PC-3 (cell line): Measurements from ENCODE around the gene MAML2. TPM values are rescaled to one million over a fixed set of nuclear protein-coding genes. Genes with fewer than 3 reads are reported as not detected.

Experiments used
- ATAC-seq: fragments of 200-7000 bp; cut with Tn5 transposase; 2 replicates; pipeline ENCODE4 v1.9.1; 2020; ENCODE audit warnings: mild to moderate bottlenecking, moderate library complexity
- BruUV-seq: library from RNA; stranded (reverse); fragments of 400-500 nt; replicated peaks from 2 replicates; lab custom pipeline; 2021; lab: Mats Ljungman, UMichigan
- CTCF ChIA-PET: fragments of 300-600 bp; sonication (Branson Sonifier 250); formaldehyde crosslinking; loops from one replicate; lab custom pipeline; 2022; ENCODE audit warnings: antibody characterized with exemption; lab: Charles Lee
- POLR2A ChIA-PET: fragments of 300-600 bp; sonication (Branson Sonifier 250); formaldehyde crosslinking; loops from one replicate; lab custom pipeline; 2022; ENCODE audit warnings: antibody characterized with exemption; ENCODE audit not compliant: unreplicated experiment; lab: Charles Lee
- DNase-seq: peaks from one replicate; pipeline ENCODE4 v3.0.0-alpha.2; 2015
- H2AFZ ChIP-seq: fragments of 300-600 bp; sonication (generic); 2 replicates; pipeline ENCODE4 v1.6.0; 2016; ENCODE audit warnings: antibody characterized with exemption, low read length
- H3F3A ChIP-seq: fragments of 300-600 bp; sonication (generic); one replicate; pipeline ENCODE4 v1.6.0; 2017; ENCODE audit warnings: antibody characterized with exemption, low read length, control low read depth, mild to moderate bottlenecking; ENCODE audit not compliant: unreplicated experiment
- H3K27ac ChIP-seq: fragments of 300-600 bp; sonication (generic); 2 replicates; pipeline ENCODE4 v1.5.1; 2016; ENCODE audit warnings: mild to moderate bottlenecking, low read length
- H3K27me3 ChIP-seq: fragments of 300-600 bp; sonication (generic); 2 replicates; pipeline ENCODE4 v1.6.1; 2016; ENCODE audit warnings: low read length, mixed read lengths
- H3K36me3 ChIP-seq: fragments of 300-600 bp; sonication (generic); 2 replicates; pipeline ENCODE4 v1.6.1; 2016; ENCODE audit warnings: low read depth, mixed run types, low read length, mixed read lengths
- H3K4me1 ChIP-seq: fragments of 300-600 bp; sonication (generic); 2 replicates; pipeline ENCODE4 v1.5.1; 2016; ENCODE audit warnings: low read length; ENCODE audit not compliant: insufficient read depth
- H3K4me2 ChIP-seq: fragments of 300-600 bp; sonication (generic); 2 replicates; pipeline ENCODE4 v1.6.0; 2016; ENCODE audit warnings: low read length
- H3K4me3 ChIP-seq: fragments of 300-600 bp; sonication (generic); 2 replicates; pipeline ENCODE4 v1.5.1; 2016; ENCODE audit warnings: mild to moderate bottlenecking, low read length, mixed read lengths
- H3K79me2 ChIP-seq: fragments of 300-600 bp; sonication (generic); 2 replicates; pipeline ENCODE4 v1.6.1; 2017; ENCODE audit warnings: low read length, mixed read lengths
- H3K9ac ChIP-seq: fragments of 300-600 bp; sonication (generic); 2 replicates; pipeline ENCODE4 v1.6.0; 2016; ENCODE audit warnings: mild to moderate bottlenecking, low read length
- H3K9me2 ChIP-seq: fragments of 300-600 bp; sonication (generic); replicated peaks from 2 replicates; pipeline ENCODE4 v1.6.1; 2016; ENCODE audit warnings: mixed run types, low read length, mixed read lengths
- H3K9me3 ChIP-seq: fragments of 300-600 bp; sonication (generic); 2 replicates; pipeline ENCODE4 v1.6.1; 2016; ENCODE audit warnings: low read length, mixed read lengths
- H4K20me1 ChIP-seq: fragments of 300-600 bp; sonication (generic); 2 replicates; pipeline ENCODE4 v1.6.1; 2016; ENCODE audit warnings: low read length, mixed read lengths
- EZH2 ChIP-seq: fragments of 300-600 bp; sonication (generic); IDR thresholded peaks from one replicate; pipeline ENCODE4 v1.6.1; 2017; ENCODE audit warnings: antibody characterized with exemption, mild to moderate bottlenecking, low read length; ENCODE audit not compliant: unreplicated experiment
- EZH2phosphoT487 ChIP-seq: fragments of 300-600 bp; sonication (generic); IDR thresholded peaks from 2 replicates; pipeline ENCODE4 v1.6.1; 2018; ENCODE audit warnings: mild to moderate bottlenecking, antibody characterized with exemption, low read length, borderline replicate concordance
- intact Hi-C: fragments of 100-400 bp; cut with micrococcal nuclease; formaldehyde crosslinking; loops from 2 replicates; pipeline ENCODE4 v1.9.0; 2023
- total RNA-seq: library from RNA; depleted of rRNA; stranded (reverse); fragments of >200 nt; gene quantifications from 2 replicates; pipeline ENCODE4 v1.2.3, GENCODE V29; 2014
- TF ChIP-seq, protein P1 (sequence below): fragments of 300-600 bp; sonication (generic); conservative IDR thresholded peaks from 2 replicates; pipeline ENCODE4 v1.5.1; 2017; ENCODE audit warnings: antibody characterized with exemption, low read depth, mild to moderate bottlenecking, low read length

Gene MAML2
- total RNA-seq, 1 experiment from 2014 or later: 10.9 TPM

GRCh38 chr11:96199563-96200025, 143.4 kb downstream of the MAML2 start:
- Histone ChIP-seq H3K36me3 (0 out of 2 replicates have a peak, but pooled peaks cover 3% of the 10 kb centered on the region), H3F3A (no peaks in the 10 kb centered on the region), H3K4me3 (no peak overlapping the region), H2AFZ (no peak overlapping the region), H3K9ac (peak overlapping the region; percentile 68), H3K9me2 (no peaks in the 10 kb centered on the region), H3K4me2 (peak overlapping the region; percentile 57), H3K27me3 (no peaks in the 10 kb centered on the region), H3K4me1 (peaks cover 18% of the 10 kb centered on the region), H3K9me3 (no peaks in the 10 kb centered on the region), H4K20me1 (no peaks in the 10 kb centered on the region), H3K27ac (peak overlapping the region; percentile 81), H3K79me2 (no peaks in the 10 kb centered on the region)
- ATAC-seq: peak; percentile 89
- peak; percentile 95 for DNase-seq
- CTCF ChIA-PET: interaction anchor here (1.0 kb wide), 1 partner anchor 144 kb away, joined by 3 read pairs; no protein-coding TSS in a partner anchor
- no TSS peak for BruUV-seq
- POLR2A ChIA-PET: no interaction called here
- intact Hi-C loops: loop anchor here (10.0 kb wide), 1 partner anchor 365 kb away; no protein-coding TSS in a partner anchor
- TF ChIP-seq, protein P1, sequence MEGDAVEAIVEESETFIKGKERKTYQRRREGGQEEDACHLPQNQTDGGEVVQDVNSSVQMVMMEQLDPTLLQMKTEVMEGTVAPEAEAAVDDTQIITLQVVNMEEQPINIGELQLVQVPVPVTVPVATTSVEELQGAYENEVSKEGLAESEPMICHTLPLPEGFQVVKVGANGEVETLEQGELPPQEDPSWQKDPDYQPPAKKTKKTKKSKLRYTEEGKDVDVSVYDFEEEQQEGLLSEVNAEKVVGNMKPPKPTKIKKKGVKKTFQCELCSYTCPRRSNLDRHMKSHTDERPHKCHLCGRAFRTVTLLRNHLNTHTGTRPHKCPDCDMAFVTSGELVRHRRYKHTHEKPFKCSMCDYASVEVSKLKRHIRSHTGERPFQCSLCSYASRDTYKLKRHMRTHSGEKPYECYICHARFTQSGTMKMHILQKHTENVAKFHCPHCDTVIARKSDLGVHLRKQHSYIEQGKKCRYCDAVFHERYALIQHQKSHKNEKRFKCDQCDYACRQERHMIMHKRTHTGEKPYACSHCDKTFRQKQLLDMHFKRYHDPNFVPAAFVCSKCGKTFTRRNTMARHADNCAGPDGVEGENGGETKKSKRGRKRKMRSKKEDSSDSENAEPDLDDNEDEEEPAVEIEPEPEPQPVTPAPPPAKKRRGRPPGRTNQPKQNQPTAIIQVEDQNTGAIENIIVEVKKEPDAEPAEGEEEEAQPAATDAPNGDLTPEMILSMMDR: no peak
- no peak for TF ChIP-seq EZH2
- TF ChIP-seq EZH2phosphoT487: no peak

DNA sequence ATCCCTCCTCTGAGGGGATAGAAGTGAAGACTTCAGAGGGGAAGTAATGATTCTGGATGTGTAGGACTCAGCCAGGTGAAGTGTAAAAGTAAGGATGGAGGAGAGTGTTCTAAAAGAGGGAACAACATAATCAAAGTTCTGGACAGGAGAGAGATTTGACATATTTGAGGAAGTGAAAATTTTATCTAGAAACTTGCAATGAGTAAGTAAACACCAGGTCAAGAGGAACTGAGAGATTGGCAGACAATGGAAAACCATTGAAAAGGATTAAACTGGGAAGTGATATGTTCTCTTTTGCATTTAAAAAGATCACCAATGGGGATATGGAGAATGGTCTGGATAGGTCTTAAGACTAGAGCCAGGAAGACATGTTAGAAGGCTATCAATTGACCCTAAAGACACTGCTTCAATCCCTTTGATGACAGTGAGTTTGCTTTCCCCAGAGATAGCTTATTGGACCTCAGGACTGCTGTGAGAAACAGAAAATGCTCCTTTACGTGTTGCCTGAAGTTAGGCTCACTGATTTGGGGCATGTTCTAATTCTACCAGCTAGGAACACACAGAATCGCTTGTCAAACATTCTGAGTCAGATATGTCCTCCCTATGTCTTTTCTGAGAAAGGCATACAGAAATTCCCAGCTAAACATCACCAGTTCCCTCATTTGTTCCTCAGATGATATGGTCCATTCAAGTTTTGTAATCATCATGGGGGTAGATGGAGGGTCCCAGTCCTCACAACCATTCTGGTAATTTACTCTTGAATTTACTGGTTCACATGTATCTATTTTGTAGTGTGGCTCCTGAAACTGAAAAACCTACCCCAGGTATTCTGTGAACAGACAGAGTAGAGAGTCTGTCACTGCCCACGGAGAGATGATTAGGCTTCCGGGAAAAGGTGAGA, 144.9 kb downstream of the MAML2 start:
- Histone ChIP-seq H3K4me2 (no peak overlapping the region), H4K20me1 (no peaks in the 10 kb centered on the region), H3K4me3 (no peak overlapping the region), H3K27ac (no peak overlapping the region), H2AFZ (no peak overlapping the region), H3K4me1 (peaks cover 18% of the 10 kb centered on the region), H3K9ac (0 out of 2 replicates have a peak overlapping the region, but pooled peaks have one; percentile 1), H3K27me3 (no peaks in the 10 kb centered on the region), H3K79me2 (no peaks in the 10 kb centered on the region), H3K9me2 (no peaks in the 10 kb centered on the region), H3K36me3 (0 out of 2 replicates have a peak, but pooled peaks cover 3% of the 10 kb centered on the region), H3K9me3 (no peaks in the 10 kb centered on the region), H3F3A (no peaks in the 10 kb centered on the region)
- intact Hi-C loops: no loop called here
- DNase-seq: no peak
- TF ChIP-seq, protein P1: no peak
- no peak for TF ChIP-seq EZH2phosphoT487
- no peak for TF ChIP-seq EZH2
- BruUV-seq: no TSS peak
- POLR2A ChIA-PET: no interaction called here
- CTCF ChIA-PET: no interaction called here
- no peak for ATAC-seq
